Spleen (tissue), 11 donors: ENCODE results near the gene LPAR6. TPM values are rescaled to one million over a fixed set of nuclear protein-coding genes. Genes with fewer than 3 reads are reported as not detected.

Source experiments
- DNase-seq: peaks from one replicate; pipeline ENCODE4 v3.0.0-alpha.2; 2020
- H3K27ac ChIP-seq, 8 donors: fragments of 200-600 bp; sonication (generic) in 7 of 8; 1 replicate in 4 of 8; 2 replicates in 4 of 8; pipeline versions ENCODE4 v1.5.0 to v1.8.0; 2016 to 2021; ENCODE audit warnings: inconsistent platforms in 4 of 8, mild to moderate bottlenecking in 4 of 8, moderate library complexity in 1 of 8
- H3K27me3 ChIP-seq, 7 donors: fragments of 200-600 bp; sonication (generic) in 6 of 7; replicated peaks in 1 of 7; 1 replicate in 4 of 7; 2 replicates in 3 of 7; pipeline versions ENCODE4 v1.5.0 to v1.8.0; 2016 to 2021; ENCODE audit warnings: inconsistent platforms in 3 of 7, mild to moderate bottlenecking in 1 of 7
- H3K36me3 ChIP-seq, 6 donors: fragments of 200-600 bp; sonication (generic) in 5 of 6; 1 replicate in 4 of 6; 2 replicates in 2 of 6; pipeline versions ENCODE4 v1.5.0 to v1.8.0; 2016 to 2021; ENCODE audit warnings: inconsistent platforms in 2 of 6
- H3K4me1 ChIP-seq, 6 donors: fragments of 200-600 bp; sonication (generic) in 5 of 6; 1 replicate in 3 of 6; 2 replicates in 3 of 6; pipeline versions ENCODE4 v1.5.0 to v1.8.0; 2016 to 2021; ENCODE audit warnings: inconsistent platforms in 3 of 6
- H3K4me3 ChIP-seq, 8 donors: fragments of 200-600 bp; sonication (generic) in 7 of 8; 1 replicate in 4 of 8; 2 replicates in 4 of 8; pipeline versions ENCODE4 v1.5.0 to v1.8.0; 2016 to 2021; ENCODE audit warnings: inconsistent platforms in 4 of 8, mild to moderate bottlenecking in 4 of 8, moderate library complexity in 2 of 8
- H3K9me3 ChIP-seq, 8 donors: fragments of 200-600 bp; sonication (generic) in 7 of 8; 1 replicate in 4 of 8; 2 replicates in 4 of 8; pipeline versions ENCODE4 v1.5.0 to v1.8.0; 2016 to 2021; ENCODE audit warnings: inconsistent platforms in 4 of 8
- POLR2A ChIP-seq, 3 donors: fragments of 450-650 bp; IDR thresholded peaks; one replicate each; pipeline ENCODE4 v1.5.1; 2017; ENCODE audit warnings: antibody characterized with exemption in 3 of 3, mild to moderate bottlenecking in 1 of 3
- POLR2AphosphoS5 ChIP-seq, 3 donors: sonication (generic); formaldehyde crosslinking; IDR thresholded peaks; one replicate each; pipeline ENCODE4 v1.5.1; 2017; ENCODE audit warnings: antibody characterized with exemption in 3 of 3
- WGBS, 5 donors: extraction: QIAGEN DNeasy Blood & Tissue Kit in 3 of 5; methylation state at CpG; one replicate each; pipeline versions ENCODE4 v1.1.5 to v1.1.7; 2013 to 2018; 5-methylcytosine and 5-hydroxymethylcytosine counted together
- intact Hi-C: fragments of 100-400 bp; cut with DNase I; formaldehyde crosslinking; loops from one replicate; pipeline ENCODE4 v1.15.0; 2023; ENCODE audit warnings: low total_unique reads
- polyA plus RNA-seq, 3 donors: library from polyadenylated mRNA; stranded (reverse); fragments of 200-250 nt; gene quantifications; one replicate each; pipeline ENCODE4 v1.2.1, GENCODE V29; 2013
- total RNA-seq, 7 donors: library from RNA; depleted of rRNA in 3 of 7; stranded (reverse); fragments of >200 nt in 3 of 7; fragmentation: NEBNext Ultra II Directional in 4 of 7; extraction: Animal tissue kit (Norgen Biotek cat#: 25700) in 4 of 7; gene quantifications; one replicate each; pipeline versions ENCODE4 v1.1.0 to v1.2.1, GENCODE V29; 2016 to 2021
- TF ChIP-seq, protein P1 (sequence below), 11 experiments: fragments of 200-600 bp in 7 of 11; fragments of 450-650 bp in 4 of 11; sonication (generic) in 4 of 11; IDR thresholded peaks in 8 of 11; conservative IDR thresholded peaks in 3 of 11; 1 replicate in 7 of 11; 2 replicates in 4 of 11; pipeline versions ENCODE4 v1.4.0 to v1.8.0; 2016 to 2021; ENCODE audit warnings: antibody characterized with exemption in 11 of 11, inconsistent platforms in 4 of 11, mild to moderate bottlenecking in 1 of 11
- donor health status: healthy with polysubstance abuse.
- donor health status: DM: no; HTN: no; CAD: no; lungs with moderate emphysema.
- donor health status: DM: no; HTN: no; CAD: no.
- donor health status: Bipolar disorder and iron deficiency.
- donor health status: healthy.
- donor health status: DM: no; HTN: no; CAD: no.
- donor health status: DM: yes; HTN: yes; CAD: no.

LPAR6 gene
- total and polyA plus RNA-seq, 10 donors = 26.5 to 44.2 (median 32.9) TPM

DNA sequence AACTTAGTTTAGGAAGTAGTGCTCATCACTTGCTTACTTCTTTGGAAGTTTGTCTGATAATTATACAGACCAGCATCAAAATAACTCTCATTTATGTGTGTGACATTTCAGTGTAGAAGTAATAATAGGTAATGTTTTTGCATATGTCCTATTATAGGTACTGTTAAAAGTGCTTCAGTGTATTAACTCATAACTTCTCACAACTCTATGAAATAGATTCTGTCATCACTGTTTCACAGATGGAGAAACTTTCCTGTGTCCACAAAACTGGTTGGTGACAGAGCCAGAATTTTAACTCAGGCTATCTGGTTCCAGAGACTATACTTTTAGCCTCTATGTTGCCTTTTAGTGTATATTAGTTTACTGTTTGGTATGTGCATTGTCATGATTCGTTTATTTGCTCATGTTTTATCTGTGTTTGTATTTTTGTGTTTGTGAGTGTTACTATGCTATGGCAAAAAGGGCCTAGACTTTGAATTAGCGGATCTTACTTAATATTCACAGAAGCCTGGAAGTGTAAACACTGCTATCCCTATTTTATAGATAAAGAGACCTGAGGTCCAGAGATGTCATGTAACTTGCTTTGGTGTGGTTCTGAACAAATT, 12.7 kb downstream of the LPAR6 start:
- no peak overlapping the region for H3K4me3 ChIP-seq
- H3K4me1 ChIP-seq = peaks cover 30 to 83% (median 57%) of the 10 kb centered on the region in 6 donors
- H3K27ac ChIP-seq = peak overlapping the region; percentile 32 to 83 (median 76)
- TF ChIP-seq, protein P1, sequence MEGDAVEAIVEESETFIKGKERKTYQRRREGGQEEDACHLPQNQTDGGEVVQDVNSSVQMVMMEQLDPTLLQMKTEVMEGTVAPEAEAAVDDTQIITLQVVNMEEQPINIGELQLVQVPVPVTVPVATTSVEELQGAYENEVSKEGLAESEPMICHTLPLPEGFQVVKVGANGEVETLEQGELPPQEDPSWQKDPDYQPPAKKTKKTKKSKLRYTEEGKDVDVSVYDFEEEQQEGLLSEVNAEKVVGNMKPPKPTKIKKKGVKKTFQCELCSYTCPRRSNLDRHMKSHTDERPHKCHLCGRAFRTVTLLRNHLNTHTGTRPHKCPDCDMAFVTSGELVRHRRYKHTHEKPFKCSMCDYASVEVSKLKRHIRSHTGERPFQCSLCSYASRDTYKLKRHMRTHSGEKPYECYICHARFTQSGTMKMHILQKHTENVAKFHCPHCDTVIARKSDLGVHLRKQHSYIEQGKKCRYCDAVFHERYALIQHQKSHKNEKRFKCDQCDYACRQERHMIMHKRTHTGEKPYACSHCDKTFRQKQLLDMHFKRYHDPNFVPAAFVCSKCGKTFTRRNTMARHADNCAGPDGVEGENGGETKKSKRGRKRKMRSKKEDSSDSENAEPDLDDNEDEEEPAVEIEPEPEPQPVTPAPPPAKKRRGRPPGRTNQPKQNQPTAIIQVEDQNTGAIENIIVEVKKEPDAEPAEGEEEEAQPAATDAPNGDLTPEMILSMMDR (IDR thresholded peaks at IDR 0.05 in 8 of 11, conservative IDR thresholded peaks at IDR 0.05 in 3 of 11) = no peak
- TF ChIP-seq POLR2A (IDR thresholded peaks at IDR 0.05) (no peak), POLR2AphosphoS5 (IDR thresholded peaks at IDR 0.05) (no peak)
- no peak for DNase-seq
- intact Hi-C loops = loop anchor here (10.0 kb wide), 1 partner anchor 185 kb away; no protein-coding TSS in a partner anchor
- WGBS, 5 donors = 82 to 87% (median 86%) methylated on average over 2 of the region's 2 CpGs
- H3K27me3 ChIP-seq = no peaks in the 10 kb centered on the region
- H3K36me3 ChIP-seq = peaks cover 0 to 14% (median 0%) of the 10 kb centered on the region in 6 donors
- peaks cover 0 to 8% (median 0%) of the 10 kb centered on the region in 8 donors for H3K9me3 ChIP-seq

DNA sequence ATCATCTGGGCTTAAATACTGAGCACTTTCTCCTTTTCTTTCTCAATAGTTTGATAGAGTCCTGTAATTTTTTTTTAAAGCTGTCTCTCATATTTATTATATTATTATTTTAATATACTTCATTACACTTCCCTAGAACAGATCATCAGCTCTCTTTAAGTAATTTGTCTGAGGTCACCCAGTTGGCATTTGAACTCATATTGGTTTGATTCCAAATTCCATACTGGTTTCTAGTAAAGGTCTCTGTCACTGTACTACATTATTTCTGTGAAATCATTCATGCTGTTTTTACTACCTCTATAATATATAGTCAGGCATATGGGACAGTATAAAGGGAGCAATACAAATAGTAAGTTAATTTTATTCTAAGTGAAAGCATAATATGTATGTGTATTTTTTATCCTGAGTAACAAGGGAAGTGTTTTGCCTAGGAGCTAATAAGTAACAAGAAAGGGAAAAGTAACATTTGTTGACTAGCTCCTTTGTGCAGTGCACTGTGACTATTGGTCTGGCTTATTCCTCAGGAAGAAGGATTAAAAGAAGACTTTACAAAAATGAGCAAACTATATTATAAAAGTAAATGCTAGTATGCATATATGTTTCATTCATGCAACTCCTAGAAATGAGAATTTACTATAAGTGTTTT, 14.3 kb downstream of the LPAR6 start:
- DNase-seq = no peak
- Histone ChIP-seq H3K36me3 (peaks cover 0 to 28% (median 11%) of the 10 kb centered on the region in 6 donors), H3K9me3 (peaks cover 0 to 8% (median 0%) of the 10 kb centered on the region in 8 donors), H3K27me3 (no peaks in the 10 kb centered on the region), H3K4me1 (peaks cover 26 to 66% (median 50%) of the 10 kb centered on the region in 6 donors), H3K4me3 (no peak overlapping the region), H3K27ac (peak overlapping the region in 6 of 8 donors; percentile 23 to 83 (median 56))
- TF ChIP-seq POLR2A (IDR thresholded peaks at IDR 0.05) = no peak
- intact Hi-C loops = no loop called here

DNA sequence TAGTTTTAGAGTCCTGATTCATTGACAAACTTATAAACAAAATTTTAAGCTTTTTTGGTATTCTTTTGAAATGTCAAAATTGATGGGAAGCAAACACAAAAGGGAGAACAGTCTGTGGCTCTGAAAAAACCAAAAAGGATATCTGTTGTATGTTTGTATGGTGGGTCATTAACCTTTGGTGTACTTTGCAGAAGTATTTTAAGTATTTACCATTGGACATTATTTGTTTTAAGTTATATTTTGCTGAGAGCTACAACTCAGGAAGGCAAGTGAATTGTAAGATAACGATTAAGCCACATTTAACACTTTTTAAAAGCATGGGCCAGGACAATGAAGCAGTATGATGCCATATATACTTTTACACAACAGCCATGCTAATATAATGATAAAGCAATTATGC, 15.2 kb downstream of the LPAR6 start:
- intact Hi-C loops = no loop called here
- Histone ChIP-seq H3K27me3 (no peaks in the 10 kb centered on the region), H3K9me3 (peaks cover 0 to 8% (median 0%) of the 10 kb centered on the region in 8 donors), H3K27ac (peak overlapping the region in 3 of 8 donors; percentile 31 to 83 (median 82)), H3K4me3 (no peak overlapping the region), H3K4me1 (peaks cover 24 to 58% (median 43%) of the 10 kb centered on the region in 6 donors), H3K36me3 (peaks cover 0 to 32% (median 11%) of the 10 kb centered on the region in 6 donors)
- no peak for DNase-seq
- TF ChIP-seq, protein P1 (IDR thresholded peaks at IDR 0.05 in 8 of 11, conservative IDR thresholded peaks at IDR 0.05 in 3 of 11) = no peak
- TF ChIP-seq POLR2AphosphoS5 (IDR thresholded peaks at IDR 0.05) = no peak
- TF ChIP-seq POLR2A (IDR thresholded peaks at IDR 0.05) = no peak
- WGBS, 5 donors = 38 to 48% (median 43%) methylated on average over 1 of the region's 1 CpG

DNA sequence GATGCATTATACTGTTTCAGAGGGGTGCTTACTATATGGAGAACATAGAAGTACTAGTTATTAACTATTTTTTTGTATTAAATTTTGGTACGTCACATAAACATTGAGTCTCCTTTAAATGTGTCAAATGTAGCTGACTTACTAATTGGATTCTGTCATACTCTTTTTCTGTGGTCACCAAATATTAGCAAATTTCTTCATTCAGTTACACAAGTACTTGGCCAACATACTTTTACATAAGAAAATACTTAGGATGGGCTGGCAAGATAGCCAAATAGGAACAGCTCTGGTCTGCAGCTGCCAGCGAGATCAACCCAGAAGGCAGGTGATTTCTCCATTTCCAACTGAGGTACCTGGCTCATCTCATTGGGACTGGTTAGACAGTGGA, 19.2 kb downstream of the LPAR6 start:
- intact Hi-C loops = no loop called here

More for the DNA sequence above, 19.2 kb downstream of the LPAR6 start:
- Histone ChIP-seq H3K27ac (no peak overlapping the region), H3K4me3 (no peak overlapping the region), H3K36me3 (peaks cover 0 to 70% (median 20%) of the 10 kb centered on the region in 6 donors), H3K9me3 (peaks cover 0 to 24% (median 18%) of the 10 kb centered on the region in 8 donors), H3K4me1 (peaks cover 0 to 18% (median 8%) of the 10 kb centered on the region in 6 donors), H3K27me3 (no peaks in the 10 kb centered on the region)
- no peak for DNase-seq
- TF ChIP-seq POLR2A (IDR thresholded peaks at IDR 0.05) (no peak), POLR2AphosphoS5 (IDR thresholded peaks at IDR 0.05) (no peak)
- TF ChIP-seq, protein P1 (IDR thresholded peaks at IDR 0.05 in 8 of 11, conservative IDR thresholded peaks at IDR 0.05 in 3 of 11) = no peak
- 72 to 96% (median 83%) methylated on average over 2 of the region's 2 CpGs for WGBS, 5 donors
